ENCODE data around the gene OR5AC2. TPM values are rescaled to one million over a fixed set of nuclear protein-coding genes. Genes with fewer than 3 reads are reported as not detected.

OR5AC2 gene
- total RNA-seq, 4 donors from 2014 or later, result not detected

- no peak for TF ChIP-seq CTCF (IDR thresholded peaks at IDR 0.05; ENCODE audit: low read depth)
These were observed 30.9 kb upstream of the OR5AC2 start for GRCh38 chr3:98056035-98056434.

- TF ChIP-seq CTCF (IDR thresholded peaks at IDR 0.05; ENCODE audit: low read depth), result no peak
These were observed 29.3 kb upstream of the OR5AC2 start for GRCh38 chr3:98057631-98058030.

- no peak for TF ChIP-seq CTCF (IDR thresholded peaks at IDR 0.05; ENCODE audit: low read depth)
These were observed 28.6 kb upstream of the OR5AC2 start for GRCh38 chr3:98058244-98058960.

GRCh38 chr3:98068824-98069223 lies 18.1 kb upstream of the OR5AC2 start:
- TF ChIP-seq CTCF (IDR thresholded peaks at IDR 0.05; ENCODE audit: low read depth), result no peak

GRCh38 chr3:98070840-98071239 lies 16.1 kb upstream of the OR5AC2 start:
- no peak for TF ChIP-seq CTCF (IDR thresholded peaks at IDR 0.05; ENCODE audit: low read depth)

- TF ChIP-seq CTCF (IDR thresholded peaks at IDR 0.05; ENCODE audit: low read depth), result no peak
These were observed 13.5 kb upstream of the OR5AC2 start for GRCh38 chr3:98073486-98073885.

GRCh38 chr3:98095882-98096281 lies 8.9 kb downstream of the OR5AC2 start:
- no peak for TF ChIP-seq CTCF (IDR thresholded peaks at IDR 0.05; ENCODE audit: low read depth)
